ENCODE data around the gene JARID2. TPM values are rescaled to one million over a fixed set of nuclear protein-coding genes. Genes with fewer than 3 reads are reported as not detected.

Gene JARID2
- total RNA-seq, 2 experiments from 2014 or later: 25.4 to 25.5 TPM

- intact Hi-C loops (cut with micrococcal nuclease): no loop called here
- H3K27ac Mint-ChIP-seq: peak overlapping the region; percentile 66
These were observed 98.3 kb downstream of the JARID2 start for GRCh38 chr6:15344192-15344519.

DNA sequence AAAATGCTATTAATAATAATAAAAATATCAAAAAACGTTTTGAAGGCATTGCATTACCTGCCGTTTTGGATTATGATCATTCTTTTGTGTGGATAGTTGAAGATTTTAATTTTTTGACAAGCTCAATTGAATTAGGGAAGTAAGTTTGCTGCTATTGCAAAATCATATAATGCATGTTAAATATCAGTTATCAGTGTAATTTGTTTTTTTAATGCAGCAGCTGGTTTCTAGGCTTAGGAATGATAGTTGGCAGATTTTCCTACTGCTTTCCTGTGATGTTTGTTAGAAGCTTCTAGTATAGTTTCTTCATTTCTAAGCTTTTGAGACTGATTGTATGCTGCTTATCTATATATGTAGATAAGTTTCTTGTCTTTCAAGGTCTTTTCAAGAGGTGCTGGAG lies 99.0 kb downstream of the JARID2 start:
- no peak overlapping the region for H3K4me3 Mint-ChIP-seq
- peaks cover 10% of the 10 kb centered on the region for H3K36me3 Mint-ChIP-seq (ENCODE audit: low read depth)
- no peaks in the 10 kb centered on the region for H3K27me3 Mint-ChIP-seq
- ATAC-seq: no peak
- DNase-seq: no peak
- no peak overlapping the region for H3K27ac Mint-ChIP-seq
- intact Hi-C loops (cut with micrococcal nuclease): no loop called here
- TF ChIP-seq CTCF (IDR thresholded peaks at IDR 0.05): no peak
- H3K4me1 Mint-ChIP-seq (ENCODE audit: low read depth): peaks cover 80% of the 10 kb centered on the region
- no peaks in the 10 kb centered on the region for H3K9me3 Mint-ChIP-seq
- POLR2A ChIA-PET: interaction anchor here (0.7 to 1.1 kb wide), 3 partner anchors 9 to 96 kb away, joined by 3 to 4 read pairs (median 3); no protein-coding TSS in a partner anchor
- CTCF ChIA-PET: interaction anchor here (0.9 to 2.0 kb wide), 5 partner anchors 14 to 97 kb away, joined by 3 to 9 read pairs (median 4); no protein-coding TSS in a partner anchor

More at GRCh38 chr6:15344192-15344519, 98.3 kb downstream of the JARID2 start:
- H3K4me3 Mint-ChIP-seq: peak overlapping the region; percentile 29
- H3K9me3 Mint-ChIP-seq: no peaks in the 10 kb centered on the region
- ChIA-PET CTCF (interaction anchor here (1.0 to 2.0 kb wide), 4 partner anchors 12 to 97 kb away, joined by 3 to 9 read pairs (median 4); no protein-coding TSS in a partner anchor), POLR2A (interaction anchor here (0.9 to 1.1 kb wide), 2 partner anchors 14 to 95 kb away, joined by 3 to 4 read pairs; no protein-coding TSS in a partner anchor)
- ATAC-seq (no peak), DNase-seq (no peak)
- no peak for TF ChIP-seq CTCF (IDR thresholded peaks at IDR 0.05)
- no peaks in the 10 kb centered on the region for H3K27me3 Mint-ChIP-seq
- peaks cover 9% of the 10 kb centered on the region for H3K36me3 Mint-ChIP-seq (ENCODE audit: low read depth)
- H3K4me1 Mint-ChIP-seq (ENCODE audit: low read depth): peaks cover 78% of the 10 kb centered on the region

DNA sequence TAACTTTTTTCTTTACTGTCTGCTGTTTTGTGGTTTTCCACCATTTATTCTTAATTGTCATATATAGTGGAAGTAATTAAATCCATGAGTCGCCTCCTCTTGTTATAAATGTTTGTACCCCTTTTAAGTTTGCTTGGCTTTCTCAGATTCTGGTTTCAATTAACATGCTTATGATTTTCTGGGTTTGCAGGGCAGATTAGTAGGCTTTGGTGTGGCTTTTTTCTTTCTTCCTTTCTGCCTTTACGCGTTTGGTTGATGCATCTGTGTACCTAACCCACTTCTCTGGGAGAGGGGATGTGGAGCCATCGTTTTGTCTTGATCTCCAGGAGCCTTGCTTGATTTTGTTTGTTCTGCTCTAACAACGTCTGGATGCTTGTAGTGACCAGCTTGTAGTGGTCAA lies 100.4 kb downstream of the JARID2 start:
- intact Hi-C loops (cut with micrococcal nuclease): no loop called here
- ATAC-seq: peak; percentile 25
- Mint-ChIP-seq H3K27ac (no peak overlapping the region), H3K4me3 (peak overlapping the region; percentile 17), H3K27me3 (no peaks in the 10 kb centered on the region), H3K9me3 (no peaks in the 10 kb centered on the region), H3K36me3 (ENCODE audit: low read depth) (peaks cover 11% of the 10 kb centered on the region), H3K4me1 (ENCODE audit: low read depth) (peaks cover 77% of the 10 kb centered on the region)
- POLR2A ChIA-PET: interaction anchor here (0.7 kb wide), 1 partner anchor 26 kb away, joined by 3 read pairs; no protein-coding TSS in a partner anchor
- TF ChIP-seq CTCF (IDR thresholded peaks at IDR 0.05): no peak
- DNase-seq: no peak
- CTCF ChIA-PET: interaction anchor here (1.4 to 2.0 kb wide), 3 partner anchors 19 to 130 kb away, joined by 3 to 9 read pairs (median 3); no protein-coding TSS in a partner anchor

GRCh38 chr6:15348528-15348927 lies 102.7 kb downstream of the JARID2 start:
- Mint-ChIP-seq H3K36me3 (ENCODE audit: low read depth) (peaks cover 9% of the 10 kb centered on the region), H3K27me3 (no peaks in the 10 kb centered on the region), H3K27ac (no peak overlapping the region), H3K4me3 (no peak overlapping the region), H3K9me3 (no peaks in the 10 kb centered on the region), H3K4me1 (ENCODE audit: low read depth) (peaks cover 82% of the 10 kb centered on the region)
- CTCF ChIA-PET: interaction anchor here (0.9 to 2.3 kb wide), 3 partner anchors 11 to 42 kb away, joined by 3 to 6 read pairs (median 5); no protein-coding TSS in a partner anchor
- DNase-seq: no peak
- no peak for ATAC-seq
- POLR2A ChIA-PET: no interaction called here
- no peak for TF ChIP-seq CTCF (IDR thresholded peaks at IDR 0.05)
- intact Hi-C loops (cut with micrococcal nuclease): no loop called here

- CTCF ChIA-PET: interaction anchor here (0.9 to 2.3 kb wide), 3 partner anchors 10 to 41 kb away, joined by 3 to 6 read pairs (median 5); no protein-coding TSS in a partner anchor
- POLR2A ChIA-PET: interaction anchor here (0.6 to 1.0 kb wide), 2 partner anchors 10 to 67 kb away, joined by 3 read pairs; no protein-coding TSS in a partner anchor
- no peak for TF ChIP-seq CTCF (IDR thresholded peaks at IDR 0.05)
- H3K27me3 Mint-ChIP-seq: no peaks in the 10 kb centered on the region
- H3K9me3 Mint-ChIP-seq: no peaks in the 10 kb centered on the region
- no peak for ATAC-seq
- H3K36me3 Mint-ChIP-seq (ENCODE audit: low read depth): peaks cover 9% of the 10 kb centered on the region
- no peak overlapping the region for H3K4me3 Mint-ChIP-seq
- peaks cover 82% of the 10 kb centered on the region for H3K4me1 Mint-ChIP-seq (ENCODE audit: low read depth)
- no peak overlapping the region for H3K27ac Mint-ChIP-seq
- DNase-seq: no peak
- intact Hi-C loops (cut with micrococcal nuclease): no loop called here
These were observed 103.5 kb downstream of the JARID2 start for GRCh38 chr6:15349379-15349778.
